Ishikawa (cell line): ENCODE results near the gene LCN6.

Experiments used
- CEBPB ChIP-seq: IDR thresholded peaks from 2 replicates; pipeline ENCODE4 v1.6.1; 2012
- CREB1 ChIP-seq: IDR thresholded peaks from 2 replicates; pipeline ENCODE4 v1.6.1; 2012; ENCODE audit warnings: low read depth
- EGR1 ChIP-seq: IDR thresholded peaks from 2 replicates; pipeline ENCODE4 v1.6.1; 2012
- EP300 ChIP-seq: IDR thresholded peaks from 2 replicates; pipeline ENCODE4 v1.6.1; 2012; ENCODE audit warnings: borderline replicate concordance
- FOXM1 ChIP-seq: IDR thresholded peaks from 2 replicates; pipeline ENCODE4 v1.6.1; 2012; ENCODE audit warnings: low read depth, borderline replicate concordance
- MAX ChIP-seq: IDR thresholded peaks from 2 replicates; pipeline ENCODE4 v1.6.1; 2012
- NFIC ChIP-seq: IDR thresholded peaks from 2 replicates; pipeline ENCODE4 v1.6.1; 2012
- RAD21 ChIP-seq: IDR thresholded peaks from 2 replicates; pipeline ENCODE4 v1.6.1; 2012; ENCODE audit warnings: low read depth
- REST ChIP-seq: IDR thresholded peaks from 2 replicates; pipeline ENCODE4 v1.6.1; 2012; ENCODE audit warnings: low read depth, mild to moderate bottlenecking
- TAF1 ChIP-seq: IDR thresholded peaks from 2 replicates; pipeline ENCODE4 v1.6.1; 2012; ENCODE audit warnings: low read depth, mild to moderate bottlenecking
- TCF12 ChIP-seq: IDR thresholded peaks from 2 replicates; pipeline ENCODE4 v1.6.1; 2012; ENCODE audit warnings: low read depth
- TEAD4 ChIP-seq: IDR thresholded peaks from 2 replicates; pipeline ENCODE4 v1.6.1; 2012
- USF1 ChIP-seq: IDR thresholded peaks from 2 replicates; pipeline ENCODE4 v1.6.1; 2012
- YY1 ChIP-seq: IDR thresholded peaks from 2 replicates; pipeline ENCODE4 v1.6.1; 2012; ENCODE audit warnings: low read depth
- ZBTB7A ChIP-seq: IDR thresholded peaks from 2 replicates; pipeline ENCODE4 v1.6.1; 2012; ENCODE audit warnings: low read depth

The LCN6 gene

GRCh38 chr9:136740971-136741882 lies 7.1 kb downstream of the LCN6 start:
- TF ChIP-seq ZBTB7A: no peak
- TF ChIP-seq MAX: peak; percentile 42; the same call in 1 of the 2 replicates
- TF ChIP-seq REST: no peak

- TF ChIP-seq CREB1 (no peak), EGR1 (no peak), NFIC (no peak), CEBPB (no peak), EP300 (no peak), ZBTB7A (no peak), YY1 (no peak), FOXM1 (no peak), REST (no peak), MAX (no peak), TCF12 (no peak), USF1 (no peak)
These were observed 7.8 kb downstream of the LCN6 start for GRCh38 chr9:136740491-136740890.

- TF ChIP-seq TEAD4: no peak
- no peak for TF ChIP-seq EGR1
- no peak for TF ChIP-seq MAX
- no peak for TF ChIP-seq YY1
- TF ChIP-seq REST: no peak
- no peak for TF ChIP-seq ZBTB7A
- no peak for TF ChIP-seq FOXM1
- no peak for TF ChIP-seq TAF1
- no peak for TF ChIP-seq EP300
These were observed 8.3 kb downstream of the LCN6 start for GRCh38 chr9:136740069-136740468.

GRCh38 chr9:136739509-136739908 lies 8.8 kb downstream of the LCN6 start:
- TF ChIP-seq TEAD4 (no peak), EGR1 (no peak), CEBPB (no peak)

- TF ChIP-seq CREB1 (no peak), FOXM1 (no peak), RAD21 (no peak), MAX (no peak), USF1 (no peak), TEAD4 (no peak)
These were observed 9.4 kb downstream of the LCN6 start for GRCh38 chr9:136738960-136739359.
